Activated CD4-positive, alpha-beta memory T cell treated with anti-CD3 and anti-CD28 coated beads for 36 hours (primary cell): Measurements from ENCODE around the gene TAF4B. TPM values are rescaled to one million over a fixed set of nuclear protein-coding genes. Genes with fewer than 3 reads are reported as not detected.
"Not testable (repeated sequence)": the region's sequence is repeated elsewhere in the genome, so short reads cannot be mapped to it uniquely, and the experiment has no call there.

ENCODE experiments used
- CTCF ChIA-PET: fragments of 350-600 bp; sonication (Branson Sonifier 250); formaldehyde crosslinking; loops from one replicate; lab custom pipeline; 2021; ENCODE audit warnings: antibody characterized with exemption, inconsistent platforms; lab: Charles Lee
- POLR2A ChIA-PET: fragments of 350-600 bp; sonication (Branson Sonifier 250); formaldehyde crosslinking; loops from one replicate; lab custom pipeline; 2021; ENCODE audit warnings: antibody characterized with exemption; lab: Charles Lee
- DNase-seq: peaks from one replicate; pipeline ENCODE4 v3.0.0-alpha.2; 2020
- H3K27ac Mint-ChIP-seq: one replicate; pipeline ENCODE4 v1.8.0; 2021; ENCODE audit warnings: mixed read lengths
- H3K27me3 Mint-ChIP-seq: one replicate; pipeline ENCODE4 v1.8.0; 2021; ENCODE audit warnings: mixed read lengths
- H3K36me3 Mint-ChIP-seq: one replicate; pipeline ENCODE4 v1.8.0; 2021; ENCODE audit warnings: mixed read lengths
- H3K4me1 Mint-ChIP-seq: one replicate; pipeline ENCODE4 v1.8.0; 2021; ENCODE audit warnings: low read depth, mixed read lengths
- H3K4me3 Mint-ChIP-seq: one replicate; pipeline ENCODE4 v1.8.0; 2021; ENCODE audit warnings: mild to moderate bottlenecking, mixed read lengths
- H3K9me3 Mint-ChIP-seq: one replicate; pipeline ENCODE4 v1.8.0; 2021; ENCODE audit warnings: mixed read lengths
- intact Hi-C: fragments of 100-400 bp; cut with micrococcal nuclease; formaldehyde crosslinking; loops from one replicate; pipeline ENCODE4 v1.15.1; 2023
- total RNA-seq, 2 experiments: library from RNA; stranded (reverse); gene quantifications; one replicate each; pipeline ENCODE4 v1.2.3, GENCODE V29; 2021

TAF4B gene
- total RNA-seq, 2 experiments from 2014 or later = 12.5 to 12.7 TPM

DNA sequence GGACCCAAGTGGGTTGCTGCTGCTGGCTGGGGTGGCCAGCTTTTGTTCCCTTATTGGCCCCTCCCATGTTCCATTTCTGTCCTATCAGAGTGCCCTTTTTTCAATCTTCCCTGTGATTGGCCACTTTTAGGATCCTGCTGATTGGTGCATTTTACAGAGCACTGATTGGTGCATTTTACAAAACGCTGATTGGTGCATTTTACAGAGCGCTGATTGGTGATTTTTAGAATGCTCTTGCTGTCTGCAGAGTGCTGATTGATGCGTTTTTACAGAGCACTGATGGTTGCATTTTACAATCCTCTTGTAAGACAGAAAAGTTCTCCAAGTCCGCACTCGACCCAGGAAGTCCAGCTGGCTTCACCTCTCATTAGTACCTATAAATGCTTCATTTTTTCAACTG is 19.2 kb downstream of the TAF4B start:
- DNase-seq, POLR2A ChIA-PET, CTCF ChIA-PET, H3K4me1 Mint-ChIP-seq, H3K4me3 Mint-ChIP-seq, H3K27me3 Mint-ChIP-seq, H3K27ac Mint-ChIP-seq, intact Hi-C loops: not testable (repeated sequence)
- peaks cover 28% of the 10 kb centered on the region for H3K36me3 Mint-ChIP-seq
- H3K9me3 Mint-ChIP-seq = peaks cover 38% of the 10 kb centered on the region

DNA sequence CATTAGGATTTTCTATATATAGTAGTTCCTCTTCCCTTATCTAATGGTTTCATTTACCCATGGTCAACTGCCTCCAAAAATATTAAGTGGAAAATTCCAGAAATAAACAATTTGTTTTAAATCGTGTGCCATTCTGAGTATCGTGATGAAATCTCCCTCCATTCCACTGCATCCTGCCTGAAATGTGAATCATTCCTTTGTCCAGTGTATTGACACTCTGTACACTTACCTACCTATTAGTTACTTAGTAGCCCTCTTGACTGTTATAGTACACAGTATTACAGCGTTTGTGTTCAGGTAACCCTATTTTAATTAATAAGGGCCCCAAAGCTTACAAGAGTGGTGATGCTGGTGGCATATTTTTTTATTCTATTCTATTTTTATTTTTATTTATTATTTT is 26.2 kb downstream of the TAF4B start:
- no peak for DNase-seq
- no peaks in the 10 kb centered on the region for H3K27me3 Mint-ChIP-seq
- ChIA-PET POLR2A (no interaction called here), CTCF (interaction anchor here (0.5 kb wide), 1 partner anchor 14 kb away, joined by 4 read pairs; no protein-coding TSS in a partner anchor)
- H3K27ac Mint-ChIP-seq = no peak overlapping the region
- peaks cover 16% of the 10 kb centered on the region for H3K4me1 Mint-ChIP-seq
- H3K4me3 Mint-ChIP-seq = no peak overlapping the region
- H3K9me3 Mint-ChIP-seq = no peaks in the 10 kb centered on the region
- H3K36me3 Mint-ChIP-seq = no peaks in the 10 kb centered on the region
- intact Hi-C loops = no loop called here

DNA sequence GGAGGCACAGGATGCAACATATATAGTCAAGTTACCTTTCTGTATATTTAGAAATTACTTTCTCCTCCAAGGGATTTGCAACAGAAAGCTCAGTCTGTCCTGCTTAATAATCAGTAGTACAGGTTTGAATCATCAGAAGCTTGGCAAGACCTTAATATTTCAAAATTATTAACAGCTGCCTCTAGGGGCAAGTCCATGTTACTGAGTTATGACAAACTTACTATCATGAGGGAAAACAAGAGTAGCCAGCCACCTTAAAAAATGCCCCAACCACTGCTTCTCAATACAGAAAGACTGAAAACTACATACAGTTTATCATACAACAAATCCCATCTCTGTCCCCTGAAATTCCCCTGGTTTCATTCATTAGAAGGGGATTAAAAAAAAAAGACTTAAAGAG is 28.6 kb downstream of the TAF4B start:
- intact Hi-C loops, H3K27ac Mint-ChIP-seq, H3K9me3 Mint-ChIP-seq, CTCF ChIA-PET, H3K27me3 Mint-ChIP-seq, DNase-seq, H3K36me3 Mint-ChIP-seq, H3K4me3 Mint-ChIP-seq: not testable (repeated sequence)
- peaks cover 17% of the 10 kb centered on the region for H3K4me1 Mint-ChIP-seq
- POLR2A ChIA-PET = interaction anchor here (0.6 kb wide), 1 partner anchor 67 kb away, joined by 3 read pairs; no protein-coding TSS in a partner anchor

DNA sequence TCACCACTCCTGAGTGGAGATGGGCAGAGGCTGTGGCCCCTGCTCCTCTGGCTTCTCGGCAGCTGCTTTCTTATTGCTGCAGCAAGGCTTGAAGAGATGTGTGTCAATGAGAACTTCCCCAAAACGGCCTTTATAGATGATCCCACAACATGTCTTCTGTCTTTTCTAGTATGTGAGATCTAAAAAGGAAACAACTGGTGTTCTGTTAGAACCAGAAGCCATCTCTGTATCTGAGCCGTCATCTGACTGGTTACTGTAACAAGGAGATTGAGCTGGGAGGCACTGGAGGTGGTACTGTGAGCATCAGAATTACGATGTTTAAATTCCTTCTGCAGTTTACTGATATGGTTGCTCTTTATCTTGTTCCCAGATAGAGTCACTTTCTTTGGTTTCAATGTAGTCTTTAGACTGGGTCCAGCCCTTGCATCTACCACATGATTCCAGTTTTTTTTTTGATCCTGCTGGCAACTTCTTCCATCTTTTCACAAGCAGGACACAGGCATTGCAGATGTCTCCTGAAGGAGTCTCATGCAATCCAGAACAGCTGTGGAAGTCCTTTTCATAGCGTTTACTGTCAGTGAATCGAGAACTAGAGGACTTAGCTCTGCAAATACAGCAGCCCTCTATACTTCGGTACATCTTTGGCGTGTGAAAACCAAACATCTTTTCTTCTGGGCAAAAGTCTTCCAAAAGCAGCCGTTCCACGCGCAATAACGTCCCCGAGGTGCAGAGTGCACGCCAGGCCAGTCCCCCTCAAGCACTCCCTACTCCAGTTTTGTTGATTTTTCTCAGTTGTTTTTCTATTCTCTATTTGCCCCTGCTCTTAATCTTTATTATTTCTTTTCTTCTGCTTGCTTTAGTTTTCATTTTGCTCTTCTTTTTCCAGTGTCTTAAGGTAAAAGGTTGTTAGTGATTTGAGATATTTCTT is 29.7 kb downstream of the TAF4B start:
- ChIA-PET CTCF (no interaction called here), POLR2A (no interaction called here)
- H3K9me3 Mint-ChIP-seq = peaks cover 2% of the 10 kb centered on the region
- intact Hi-C loops = no loop called here
- peaks cover 17% of the 10 kb centered on the region for H3K4me1 Mint-ChIP-seq
- peaks cover 6% of the 10 kb centered on the region for H3K36me3 Mint-ChIP-seq
- H3K4me3 Mint-ChIP-seq = no peak overlapping the region
- DNase-seq = no peak
- H3K27ac Mint-ChIP-seq = no peak overlapping the region
- no peaks in the 10 kb centered on the region for H3K27me3 Mint-ChIP-seq

DNA sequence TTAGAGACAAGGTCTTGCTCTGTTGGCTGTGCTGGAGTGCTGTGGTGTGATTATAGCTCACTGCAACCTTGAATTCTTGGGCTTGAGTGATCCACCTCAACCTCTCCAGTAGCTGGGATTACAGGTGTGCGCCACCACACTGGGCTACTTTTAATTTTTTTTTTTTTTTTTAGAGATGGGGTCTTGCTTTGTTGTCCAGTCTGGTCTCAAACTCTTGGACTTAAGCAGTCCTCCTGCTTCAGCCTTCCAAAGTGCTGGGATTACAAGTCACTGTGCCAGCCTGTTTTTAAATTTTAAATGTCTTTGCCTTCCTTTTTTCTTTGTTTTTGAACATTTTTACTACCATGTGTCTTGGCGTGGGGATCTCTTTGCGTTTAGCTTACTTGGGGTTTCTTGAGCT is 32.5 kb downstream of the TAF4B start:
- H3K4me1 Mint-ChIP-seq = peaks cover 17% of the 10 kb centered on the region
- ChIA-PET CTCF (no interaction called here), POLR2A (no interaction called here)
- no peak for DNase-seq
- intact Hi-C loops = no loop called here
- H3K27me3 Mint-ChIP-seq = no peaks in the 10 kb centered on the region
- H3K27ac Mint-ChIP-seq = no peak overlapping the region
- peaks cover 6% of the 10 kb centered on the region for H3K9me3 Mint-ChIP-seq
- no peak overlapping the region for H3K4me3 Mint-ChIP-seq
- H3K36me3 Mint-ChIP-seq = peaks cover 13% of the 10 kb centered on the region

DNA sequence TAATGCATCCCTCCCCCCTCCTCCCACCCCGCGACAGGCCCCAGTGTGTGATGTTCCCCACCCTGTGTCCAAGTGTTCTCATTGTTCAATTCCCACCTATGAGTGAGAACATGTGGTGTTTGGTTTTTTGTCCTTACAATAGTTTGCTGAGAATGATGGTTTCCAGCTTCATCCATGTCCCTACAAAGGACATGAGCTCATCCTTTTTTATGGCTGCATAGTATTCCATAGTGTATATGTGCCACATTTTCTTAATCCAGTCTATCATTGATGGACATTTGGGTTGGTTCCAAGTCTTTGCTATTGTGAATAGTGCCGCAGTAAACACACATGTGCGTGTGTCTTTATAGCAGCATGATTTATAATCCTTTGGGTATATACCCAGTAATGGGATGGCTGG is 33.2 kb downstream of the TAF4B start:
- H3K9me3 Mint-ChIP-seq, H3K27ac Mint-ChIP-seq, H3K4me3 Mint-ChIP-seq, H3K27me3 Mint-ChIP-seq, POLR2A ChIA-PET, CTCF ChIA-PET, DNase-seq, intact Hi-C loops: not testable (repeated sequence)
- Mint-ChIP-seq H3K36me3 (peaks cover 13% of the 10 kb centered on the region), H3K4me1 (peaks cover 17% of the 10 kb centered on the region)

DNA sequence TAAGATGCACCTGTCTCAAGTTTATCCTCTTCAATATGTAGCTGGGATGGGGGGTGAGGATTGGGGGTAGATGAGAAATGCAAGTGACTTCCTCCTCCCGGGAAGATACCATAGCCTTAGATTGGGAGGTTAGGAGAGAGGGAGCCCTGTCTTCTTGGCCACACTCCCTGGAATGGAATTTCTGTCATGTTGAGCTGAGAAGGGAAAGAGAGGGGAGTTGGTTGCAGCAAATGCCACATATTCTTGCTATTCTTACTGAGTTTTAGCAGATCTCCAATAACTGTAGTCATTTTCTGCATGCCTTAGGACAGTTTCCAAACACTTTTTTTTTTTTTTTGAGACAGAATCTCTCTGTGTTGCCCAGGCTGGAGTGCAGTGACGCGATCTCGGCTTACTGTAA is 35.9 kb downstream of the TAF4B start:
- peaks cover 3% of the 10 kb centered on the region for H3K4me1 Mint-ChIP-seq
- CTCF ChIA-PET = no interaction called here
- H3K9me3 Mint-ChIP-seq = peaks cover 6% of the 10 kb centered on the region
- no peaks in the 10 kb centered on the region for H3K27me3 Mint-ChIP-seq
- DNase-seq = no peak
- no peak overlapping the region for H3K27ac Mint-ChIP-seq
- intact Hi-C loops = no loop called here
- H3K4me3 Mint-ChIP-seq = no peak overlapping the region
- peaks cover 15% of the 10 kb centered on the region for H3K36me3 Mint-ChIP-seq
- POLR2A ChIA-PET = no interaction called here

DNA sequence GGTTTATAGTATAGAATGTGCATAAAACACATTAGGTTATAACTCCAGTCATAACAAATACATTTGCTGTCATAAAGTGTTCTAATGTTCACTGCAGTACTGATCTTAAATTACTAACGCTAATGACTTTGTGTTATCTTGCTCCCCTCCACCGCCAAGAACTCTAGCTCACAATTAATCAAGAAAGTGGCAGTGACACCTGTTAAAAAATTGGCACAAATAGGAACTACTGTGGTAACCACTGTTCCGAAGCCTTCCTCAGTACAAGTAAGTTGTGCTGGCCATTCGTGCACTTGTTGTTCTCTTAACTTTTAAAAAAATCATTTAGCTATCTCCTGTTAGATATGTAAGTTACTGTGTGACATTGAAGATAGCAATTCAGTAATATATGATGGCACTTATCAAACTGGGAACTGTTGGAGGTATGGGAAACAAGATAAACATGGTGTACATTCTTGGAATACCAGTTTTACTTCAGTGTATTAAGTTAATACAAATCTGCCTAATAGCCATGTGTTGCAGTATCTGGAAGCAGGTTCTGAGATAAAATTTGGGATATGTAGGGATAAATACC is 41.2 kb downstream of the TAF4B start:
- Mint-ChIP-seq H3K27ac (no peak overlapping the region), H3K27me3 (no peaks in the 10 kb centered on the region), H3K4me1 (no peaks in the 10 kb centered on the region), H3K9me3 (no peaks in the 10 kb centered on the region), H3K36me3 (peaks cover 31% of the 10 kb centered on the region), H3K4me3 (no peak overlapping the region)
- intact Hi-C loops = no loop called here
- ChIA-PET POLR2A (no interaction called here), CTCF (no interaction called here)
- DNase-seq = no peak

DNA sequence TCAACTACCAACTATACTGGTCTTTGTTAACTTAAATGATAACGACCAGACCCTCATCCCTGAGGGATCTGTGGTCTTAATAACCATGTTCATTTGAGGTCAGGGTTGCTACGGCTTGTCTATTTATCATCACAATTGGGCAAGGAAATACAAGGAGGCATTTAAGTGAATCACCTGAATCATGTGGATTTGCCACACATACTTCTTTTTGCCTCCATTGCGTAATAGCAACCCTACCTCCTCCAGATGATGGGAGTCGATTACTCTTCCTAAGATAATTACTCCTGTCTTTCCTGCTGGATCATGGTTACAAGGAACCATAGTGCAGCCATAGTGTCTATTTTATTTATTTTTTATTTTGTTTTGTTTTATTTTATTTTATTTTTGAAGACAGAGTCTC is 42.2 kb downstream of the TAF4B start:
- Mint-ChIP-seq H3K4me1 (no peaks in the 10 kb centered on the region), H3K9me3 (no peaks in the 10 kb centered on the region), H3K27ac (no peak overlapping the region), H3K4me3 (no peak overlapping the region), H3K27me3 (no peaks in the 10 kb centered on the region), H3K36me3 (peaks cover 31% of the 10 kb centered on the region)
- intact Hi-C loops = no loop called here
- CTCF ChIA-PET = no interaction called here
- POLR2A ChIA-PET = no interaction called here
- DNase-seq = no peak

DNA sequence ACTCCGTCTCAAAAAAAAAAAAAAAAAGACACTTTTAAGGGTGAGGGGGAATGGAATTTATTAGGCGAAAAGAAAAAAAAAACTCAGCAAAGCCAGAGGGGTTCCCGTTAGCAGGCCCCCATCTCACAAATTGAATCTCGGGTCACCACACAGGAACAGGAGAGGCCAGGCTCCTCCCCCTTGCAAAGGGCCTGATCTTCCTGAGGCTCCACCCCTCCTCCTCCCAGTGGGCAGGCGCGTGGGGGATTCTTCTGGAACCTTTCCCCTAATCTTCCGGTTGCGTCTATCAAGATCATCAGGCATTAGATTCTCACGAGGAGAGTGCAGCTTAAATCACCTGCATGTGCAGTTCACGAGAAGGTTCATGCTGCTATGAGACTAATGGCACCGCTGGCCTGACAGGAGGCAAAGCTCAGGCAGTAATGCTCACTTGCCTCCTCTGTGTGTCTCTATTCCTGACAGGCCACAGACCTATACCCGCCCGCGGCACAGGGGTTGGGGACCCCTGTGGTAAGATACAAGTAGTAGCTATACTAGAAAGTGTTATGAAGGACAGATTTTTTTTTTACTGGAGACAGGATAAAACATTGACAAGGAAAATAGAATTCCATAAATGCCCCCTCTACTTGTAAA is 45.8 kb downstream of the TAF4B start:
- Mint-ChIP-seq H3K27me3 (no peaks in the 10 kb centered on the region), H3K36me3 (peaks cover 38% of the 10 kb centered on the region), H3K27ac (no peak overlapping the region), H3K9me3 (no peaks in the 10 kb centered on the region), H3K4me1 (no peaks in the 10 kb centered on the region), H3K4me3 (no peak overlapping the region)
- ChIA-PET CTCF (no interaction called here), POLR2A (no interaction called here)
- intact Hi-C loops = no loop called here
- DNase-seq = no peak

DNA sequence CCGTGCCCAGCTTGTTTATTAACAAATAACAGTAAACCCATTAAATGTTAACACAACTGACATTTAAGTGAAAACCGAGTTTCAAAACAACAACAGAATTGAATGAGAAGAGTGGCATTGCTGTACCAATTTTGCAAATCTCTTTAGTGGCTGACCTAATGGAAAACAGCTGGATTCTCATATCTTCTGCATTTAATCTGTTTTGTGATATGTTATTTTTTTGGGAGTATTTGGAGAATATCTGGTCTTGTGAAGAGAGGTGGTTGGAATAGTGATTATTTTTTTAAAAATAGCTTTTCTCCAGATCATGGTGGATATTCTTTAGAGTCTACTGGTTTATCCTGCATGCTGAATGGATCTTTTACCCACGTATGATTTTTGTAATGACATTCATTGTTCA is 51.1 kb downstream of the TAF4B start:
- Mint-ChIP-seq H3K27me3 (no peaks in the 10 kb centered on the region), H3K36me3 (peaks cover 42% of the 10 kb centered on the region), H3K27ac (no peak overlapping the region), H3K4me3 (no peak overlapping the region), H3K9me3 (peaks cover 10% of the 10 kb centered on the region), H3K4me1 (no peaks in the 10 kb centered on the region)
- POLR2A ChIA-PET = no interaction called here
- intact Hi-C loops = no loop called here
- no peak for DNase-seq
- CTCF ChIA-PET = no interaction called here

DNA sequence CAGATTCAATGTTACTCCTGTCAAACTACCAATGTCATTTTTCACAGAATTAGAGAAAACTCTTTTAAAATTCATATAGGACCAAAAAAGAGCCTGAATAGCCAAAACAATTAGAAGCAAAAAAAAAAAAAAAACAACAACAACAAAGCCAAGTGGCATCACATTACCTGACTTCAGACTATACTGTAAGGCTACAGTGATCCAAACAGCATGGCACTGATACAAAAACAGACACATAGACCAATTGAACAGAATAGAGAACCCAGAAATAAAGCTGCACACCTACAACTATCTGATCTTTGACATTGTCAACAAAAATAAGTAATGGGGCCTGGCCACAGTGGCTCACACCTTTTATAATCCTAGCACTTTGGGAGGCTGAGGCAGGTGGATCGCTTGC is 53.2 kb downstream of the TAF4B start:
- no peaks in the 10 kb centered on the region for H3K27me3 Mint-ChIP-seq
- no peak for DNase-seq
- intact Hi-C loops = no loop called here
- no peak overlapping the region for H3K4me3 Mint-ChIP-seq
- peaks cover 57% of the 10 kb centered on the region for H3K36me3 Mint-ChIP-seq
- no peak overlapping the region for H3K27ac Mint-ChIP-seq
- peaks cover 10% of the 10 kb centered on the region for H3K9me3 Mint-ChIP-seq
- H3K4me1 Mint-ChIP-seq = no peaks in the 10 kb centered on the region
- ChIA-PET CTCF (no interaction called here), POLR2A (no interaction called here)
